Measurements from ENCODE around the gene TTC9B. TPM values are rescaled to one million over a fixed set of nuclear protein-coding genes. Genes with fewer than 3 reads are reported as not detected.

TTC9B gene
- 0.23 TPM in 1 of 3 replicates, not detected in the others for total RNA-seq (2021)
- percentile 12 among the genes with signal in this experiment for Bru-seq, nascent RNA
- long read RNA-seq, experiment 1, partial matches to known transcripts, result 0 of 1 reads
- long read RNA-seq, experiment 1, other reads (novel, unspliced or antisense), result 0 of 1 reads
- long read RNA-seq, experiment 2, result 0 reads
- long read RNA-seq, experiment 3, result 0 reads

- Mint-ChIP-seq H3K4me1 (peaks cover 11% of the 10 kb centered on the region), H3K36me3 (peaks cover 3% of the 10 kb centered on the region; the same call in 1 of the 2 replicates), H3K27ac (no peak within 1 kb of the TSS), H3K27me3 (ENCODE audit: low read depth) (peaks cover 45% of the 10 kb centered on the region), H3K9me3 (peaks cover 5% of the 10 kb centered on the region), H3K4me3 (peak within 1 kb of the TSS; percentile 50)
- DNase-seq (ENCODE audit: low spot score), result peak; percentile 84
- ATAC-seq, result peak; percentile 32
- ChIA-PET CTCF (interaction anchor here (0.6 to 4.6 kb wide), 58 partner anchors 8 to 454 kb away, joined by 3 to 67 read pairs (median 5); partner anchors contain the start of genes BLVRB, CCNP, MAP3K10 and PSMC4), POLR2A (no interaction called here)
- TF ChIP-seq FOXP1 (CRISPR knock-in tag; IDR thresholded peaks at IDR 0.05; ENCODE audit: borderline replicate concordance) (peak; percentile 77), MAX (CRISPR knock-in tag; IDR thresholded peaks at IDR 0.05) (no peak), STAT6 (CRISPR knock-in tag; conservative IDR thresholded peaks at IDR 0.05; ENCODE audit: low read depth) (no peak), ZNF232 (CRISPR knock-in tag; IDR thresholded peaks at IDR 0.05) (no peak), ZNF532 (CRISPR knock-in tag; IDR thresholded peaks at IDR 0.05; ENCODE audit: borderline replicate concordance) (no peak), CDX4 (CRISPR knock-in tag; IDR thresholded peaks at IDR 0.05; ENCODE audit: borderline replicate concordance) (no peak), CREM (CRISPR knock-in tag; IDR thresholded peaks at IDR 0.05) (no peak), RELA (CRISPR knock-in tag; IDR thresholded peaks at IDR 0.05; ENCODE audit: borderline replicate concordance) (peak; percentile 82; the same call in 1 of the 2 replicates), FOXJ3 (CRISPR knock-in tag; IDR thresholded peaks at IDR 0.05; ENCODE audit: borderline replicate concordance) (no peak), TEAD4 (CRISPR knock-in tag; IDR thresholded peaks at IDR 0.05) (no peak), E2F4 (CRISPR knock-in tag; IDR thresholded peaks at IDR 0.05; ENCODE audit: borderline replicate concordance, low read depth) (peak; percentile 27; the same call in 1 of the 2 replicates), PREB (CRISPR knock-in tag; IDR thresholded peaks at IDR 0.05; ENCODE audit: borderline replicate concordance) (no peak), E2F1 (CRISPR knock-in tag; IDR thresholded peaks at IDR 0.05) (no peak), KAT7 (CRISPR knock-in tag; IDR thresholded peaks at IDR 0.05; ENCODE audit: borderline replicate concordance) (0 out of 2 replicates have a peak, but pooled peaks have one; percentile 41), ARID4B (CRISPR knock-in tag; IDR thresholded peaks at IDR 0.05; ENCODE audit: borderline replicate concordance) (no peak), ZBTB21 (CRISPR knock-in tag; IDR thresholded peaks at IDR 0.05; ENCODE audit: borderline replicate concordance) (no peak), IRF2 (CRISPR knock-in tag; IDR thresholded peaks at IDR 0.05; ENCODE audit: borderline replicate concordance, low read depth) (no peak)
Measured at GRCh38 chr19:40217934-40218890, at the start of gene TTC9B. TSS of gene TTC9B (minus strand) at chr19:40218384. CDS start at chr19:40218381, 3 bp downstream.
